Left hindlimb (tissue), 1 donor: ENCODE results near the gene RAB8B.

Experiments used
- DNase-seq: peaks from one replicate; pipeline ENCODE4 v3.0.0-alpha.2; 2018

RAB8B gene

GRCh38 chr15:63277038-63277892 lies 87.9 kb downstream of the RAB8B start, which contains the start of gene APH1B:
Gene APH1B, plus strand, starts transcription at chr15:63277605. Its CDS starts 19 bp downstream, at chr15:63277624.
- peak; percentile 92 for DNase-seq

DNA sequence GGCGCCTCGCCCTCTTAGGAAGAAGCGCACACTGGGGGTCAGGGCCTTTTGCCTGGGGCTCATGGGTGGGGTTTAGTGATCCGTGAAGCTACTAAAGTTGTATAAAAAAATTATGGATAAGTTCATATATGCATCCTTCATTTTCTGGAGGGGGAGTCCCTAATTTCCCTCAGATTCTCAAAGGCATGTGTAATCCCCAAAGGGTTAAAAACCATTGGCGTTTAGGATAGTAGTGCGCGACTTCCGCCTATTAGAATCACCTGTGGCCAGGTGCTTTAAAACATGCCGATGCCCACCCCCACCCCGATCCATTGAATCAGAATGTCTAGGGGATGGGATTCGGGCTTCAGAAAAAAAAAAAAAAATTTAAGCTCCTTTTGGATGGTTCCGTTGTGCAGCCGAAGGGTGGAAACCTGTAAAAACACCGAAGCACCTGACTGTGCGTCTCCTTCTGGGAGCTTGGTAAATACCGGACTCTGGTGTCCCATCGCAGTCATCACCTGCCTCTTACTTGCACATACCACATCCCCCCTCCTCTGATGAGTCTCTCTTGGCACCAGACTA lies 88.6 kb downstream of the RAB8B start:
- no peak for DNase-seq

- no peak for DNase-seq
Measured at GRCh38 chr15:63283126-63283525, 93.7 kb downstream of the RAB8B start.

DNA sequence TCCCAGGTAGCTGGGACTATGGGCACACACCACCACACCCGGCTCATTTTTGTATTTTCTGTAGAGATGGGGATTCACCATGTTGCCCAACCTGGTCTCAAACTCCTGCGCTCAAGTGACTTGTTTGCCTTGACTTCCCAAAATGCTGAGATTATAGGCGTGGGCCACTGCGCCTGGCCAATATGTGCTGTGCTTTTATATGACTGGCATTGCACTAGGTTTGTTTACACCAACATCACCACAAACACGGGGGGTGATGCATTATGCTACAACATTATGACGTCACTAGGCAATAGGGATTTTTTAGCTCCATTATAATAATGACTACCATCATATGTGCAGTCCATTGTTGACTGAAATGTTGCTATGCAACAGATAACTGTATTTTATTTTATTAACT lies 94.9 kb downstream of the RAB8B start:
- no peak for DNase-seq

GRCh38 chr15:63287109-63287508 lies 97.7 kb downstream of the RAB8B start:
- no peak for DNase-seq

GRCh38 chr15:63288342-63288741 lies 98.9 kb downstream of the RAB8B start:
- DNase-seq = no peak

GRCh38 chr15:63288778-63289378 lies 99.5 kb downstream of the RAB8B start:
- no peak for DNase-seq

DNA sequence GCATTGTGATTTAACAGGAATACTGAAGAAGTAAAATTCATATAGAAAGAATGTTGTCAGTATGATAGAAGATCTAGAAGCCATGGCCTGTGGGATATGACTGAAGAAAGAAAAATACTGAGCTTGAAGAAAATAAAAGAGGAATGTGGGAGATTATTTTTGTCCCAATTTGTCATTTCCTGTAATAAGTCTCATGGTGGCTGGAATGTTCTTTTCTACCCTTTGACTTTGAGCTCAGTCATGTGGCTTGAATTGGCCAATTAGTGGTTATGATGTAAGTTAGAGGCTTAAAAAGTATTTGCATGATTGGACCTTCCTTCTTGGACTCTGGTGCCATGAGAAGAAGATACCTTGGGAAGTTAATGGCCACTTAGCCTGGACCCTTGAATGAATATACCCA lies 102.1 kb downstream of the RAB8B start:
- no peak for DNase-seq

DNA sequence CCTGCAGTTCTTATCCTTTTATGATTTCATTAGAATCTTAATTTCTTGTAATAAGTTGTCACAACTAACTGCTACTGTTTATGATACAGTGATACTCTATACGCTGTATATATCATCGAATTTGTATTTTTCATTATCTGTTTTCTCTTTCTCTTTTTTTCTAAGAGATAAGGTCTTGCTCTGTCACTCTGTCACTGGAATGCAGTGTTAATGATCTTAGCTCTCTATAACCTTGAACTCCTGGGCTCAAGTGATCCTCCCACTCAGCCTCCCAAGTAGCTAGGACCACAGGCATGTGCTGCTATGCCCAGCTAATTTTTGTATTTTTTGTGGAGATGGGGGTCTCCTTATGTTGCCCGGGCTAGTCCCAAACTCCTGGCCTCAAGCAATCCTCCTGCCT lies 102.8 kb downstream of the RAB8B start:
- DNase-seq = no peak

DNA sequence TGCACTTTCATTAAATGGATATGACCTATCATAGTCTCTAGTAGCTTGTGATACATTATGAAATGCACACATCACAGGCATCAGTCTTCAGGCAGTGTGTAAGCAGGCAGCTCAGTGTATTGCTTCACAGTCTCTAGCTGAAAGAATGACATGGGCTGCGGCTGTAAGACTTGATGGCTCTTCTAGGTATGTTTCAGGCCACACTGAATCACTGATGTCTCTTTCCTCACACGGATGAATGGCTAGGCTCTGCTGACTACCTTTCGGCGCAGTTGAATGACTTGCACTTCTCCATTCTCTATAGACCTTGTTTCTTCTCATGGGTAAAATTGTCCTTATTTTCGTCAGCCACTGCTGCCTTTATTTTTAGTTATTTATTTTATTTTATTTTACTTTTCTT lies 103.4 kb downstream of the RAB8B start:
- DNase-seq = no peak

GRCh38 chr15:63294359-63294758 lies 105.0 kb downstream of the RAB8B start:
- no peak for DNase-seq

GRCh38 chr15:63295341-63295740 lies 105.9 kb downstream of the RAB8B start:
- DNase-seq = no peak

DNA sequence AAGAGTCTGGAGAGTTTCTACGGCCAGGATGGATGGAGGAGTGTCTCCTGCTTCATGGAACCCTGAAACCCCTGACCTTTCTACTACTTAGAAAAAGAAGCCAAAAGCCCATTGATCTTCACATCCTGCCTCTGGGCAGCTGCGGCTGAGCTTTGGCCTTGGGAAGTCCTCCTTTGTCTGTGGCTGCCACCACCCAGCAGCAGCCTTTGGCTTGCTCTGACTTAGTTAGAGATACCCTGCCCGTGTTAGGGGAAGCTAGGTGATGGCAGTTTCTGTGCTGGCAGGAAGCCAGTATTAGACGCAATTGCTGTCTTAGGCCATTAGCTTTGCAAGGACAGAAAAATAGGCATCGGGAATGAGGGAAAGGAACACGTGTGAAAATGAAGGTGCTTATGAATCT lies 106.8 kb downstream of the RAB8B start:
- no peak for DNase-seq

GRCh38 chr15:63299943-63300575 lies 110.7 kb downstream of the RAB8B start:
- no peak for DNase-seq

DNA sequence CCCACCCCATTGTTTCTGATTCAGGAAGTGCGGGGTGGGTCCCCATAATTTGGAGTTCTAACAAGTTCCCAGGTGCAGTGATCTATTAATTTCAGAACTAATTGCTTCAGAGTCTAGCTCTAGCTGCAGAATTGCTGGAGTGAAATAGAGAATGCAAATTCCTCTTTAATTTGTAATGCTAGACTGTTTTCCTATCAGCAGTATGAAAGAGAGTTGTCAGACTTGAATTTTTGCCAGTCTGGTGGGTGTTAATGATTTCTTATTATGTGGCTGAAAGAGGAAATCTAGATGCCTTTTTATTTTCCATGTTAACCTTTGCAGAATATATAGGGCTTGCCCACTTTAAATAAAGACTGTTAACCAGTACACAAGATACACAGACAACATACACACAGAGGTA lies 111.7 kb downstream of the RAB8B start:
- no peak for DNase-seq

DNA sequence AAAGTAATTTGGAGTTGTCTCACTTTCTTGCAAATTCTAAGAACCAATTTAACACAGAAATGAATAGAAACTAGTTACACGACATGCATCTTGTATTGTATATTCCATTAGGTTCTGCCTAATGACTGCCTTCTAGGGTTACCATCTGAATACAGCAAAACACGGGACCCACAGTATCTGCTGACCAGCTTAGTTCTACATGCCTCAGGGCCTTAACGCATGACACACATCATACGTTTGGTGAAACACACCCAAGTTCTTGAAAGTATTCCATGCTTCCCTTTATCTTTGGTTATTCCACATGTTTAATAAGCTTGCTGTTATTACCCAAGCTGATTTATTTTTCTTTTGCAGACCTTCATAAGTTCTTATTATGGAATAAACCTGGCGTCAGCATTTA lies 115.9 kb downstream of the RAB8B start:
- no peak for DNase-seq

DNA sequence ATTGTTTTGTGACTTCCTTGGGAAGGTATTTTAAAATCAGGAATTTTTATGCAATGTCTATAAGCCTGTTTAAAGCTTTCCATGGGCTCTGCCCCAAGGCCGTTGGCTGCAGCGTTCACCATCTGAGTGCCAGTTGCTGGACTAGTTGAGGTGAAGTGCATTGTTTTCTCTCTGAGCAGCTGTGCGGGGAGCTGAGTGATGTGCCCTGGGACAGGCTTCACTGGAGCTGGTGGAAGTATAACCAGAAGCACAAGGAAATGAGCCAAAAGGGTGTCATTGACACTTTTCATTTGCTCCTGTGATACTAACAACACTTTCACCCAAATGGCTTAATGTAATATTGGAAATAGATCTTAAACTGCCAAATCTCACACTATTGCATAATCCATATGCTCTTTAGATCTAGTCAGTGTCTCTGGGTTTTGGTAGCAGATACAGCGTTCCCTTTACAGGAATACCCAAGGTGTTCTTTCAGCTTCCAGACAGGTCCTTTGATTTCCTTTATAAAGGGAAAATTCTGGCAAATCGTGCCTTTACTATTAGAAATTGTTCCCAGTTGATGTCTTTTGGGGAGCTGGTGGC lies 117.2 kb downstream of the RAB8B start:
- DNase-seq = no peak

DNA sequence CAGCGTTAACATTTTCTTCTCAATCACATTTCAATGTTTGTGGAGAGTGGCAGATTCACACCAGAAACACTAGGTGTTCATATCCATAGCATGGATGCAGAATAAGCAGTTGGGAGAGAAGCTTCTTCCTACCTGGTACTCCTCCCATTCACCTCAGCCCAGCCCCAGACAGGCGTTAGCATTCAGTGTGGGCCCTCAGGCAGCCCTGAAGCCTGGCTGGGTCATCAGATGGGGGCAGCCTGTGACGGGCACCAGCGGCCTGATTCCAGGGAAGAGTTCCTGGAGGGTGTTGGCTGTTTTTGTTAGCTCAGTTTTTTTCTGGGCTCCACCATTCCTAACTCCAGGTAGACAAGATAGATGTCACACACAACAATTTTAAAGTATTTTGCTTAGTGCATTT lies 119.1 kb downstream of the RAB8B start:
- no peak for DNase-seq

GRCh38 chr15:63308947-63309346 lies 119.5 kb downstream of the RAB8B start:
- DNase-seq = no peak

- no peak for DNase-seq
Measured at GRCh38 chr15:63310646-63311045, 121.2 kb downstream of the RAB8B start.

GRCh38 chr15:63312286-63312685 lies 122.9 kb downstream of the RAB8B start:
- no peak for DNase-seq

DNA sequence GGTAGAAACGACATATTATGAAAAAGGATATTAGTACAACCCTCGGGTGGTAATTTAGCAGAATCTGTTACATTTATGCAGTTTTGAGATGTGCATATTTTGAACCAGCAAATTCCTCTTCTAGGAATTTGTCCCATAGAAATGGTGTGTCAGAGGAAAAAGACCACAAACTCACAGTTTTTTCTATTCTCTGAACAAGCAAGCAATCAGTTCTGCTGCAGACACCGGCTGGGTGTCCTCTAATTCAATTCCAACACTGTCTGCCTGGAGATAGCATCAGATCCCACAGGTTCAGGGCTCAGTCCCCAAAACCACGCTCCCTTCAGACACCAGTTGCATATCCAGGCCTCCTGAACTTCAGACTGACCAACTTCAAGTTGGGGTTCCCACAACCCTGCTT lies 124.4 kb downstream of the RAB8B start:
- no peak for DNase-seq

GRCh38 chr15:63314409-63314808 lies 125.0 kb downstream of the RAB8B start:
- DNase-seq = no peak
